ENCODE measurements around the gene COMT.

GRCh38 chr22:20015971-20016733 is 74.6 kb downstream of the COMT start:
- TF ChIP-seq CTCF (IDR thresholded peaks at IDR 0.05) (no peak), POLR2A (IDR thresholded peaks at IDR 0.05) (no peak)

Measured in ovary (tissue), 3 donors.